ENCODE measurements around the gene ENPP6.

Gene ENPP6

GRCh38 chr4:184205243-184205642 is 12.4 kb downstream of the ENPP6 start:
- ChIA-PET CTCF (no interaction called here), POLR2A (no interaction called here)
- TF ChIP-seq CTCF (IDR thresholded peaks at IDR 0.05; ENCODE audit: insufficient read depth, low read length, missing control alignments): no peak
- H3K4me3 ChIP-seq (ENCODE audit: low read depth, low read length): no peak overlapping the region
- DNase-seq (ENCODE audit: low read depth, low spot score): no peak

- CTCF ChIA-PET: no interaction called here
- TF ChIP-seq CTCF (IDR thresholded peaks at IDR 0.05; ENCODE audit: insufficient read depth, low read length, missing control alignments): no peak
- DNase-seq (ENCODE audit: low read depth, low spot score): no peak
- POLR2A ChIA-PET: no interaction called here
- no peak overlapping the region for H3K4me3 ChIP-seq (ENCODE audit: low read depth, low read length)
These were observed 14.4 kb downstream of the ENPP6 start for GRCh38 chr4:184203300-184203699.

- no peak for TF ChIP-seq CTCF (IDR thresholded peaks at IDR 0.05; ENCODE audit: insufficient read depth, low read length, missing control alignments)
- DNase-seq (ENCODE audit: low read depth, low spot score): no peak
- CTCF ChIA-PET: no interaction called here
- POLR2A ChIA-PET: no interaction called here
- H3K4me3 ChIP-seq (ENCODE audit: low read depth, low read length): no peak overlapping the region
These were observed 16.5 kb downstream of the ENPP6 start for GRCh38 chr4:184201179-184201578.

- no peak overlapping the region for H3K4me3 ChIP-seq (ENCODE audit: low read depth, low read length)
- DNase-seq (ENCODE audit: low read depth, low spot score): no peak
- TF ChIP-seq CTCF (IDR thresholded peaks at IDR 0.05; ENCODE audit: insufficient read depth, low read length, missing control alignments): no peak
- CTCF ChIA-PET: no interaction called here
- POLR2A ChIA-PET: no interaction called here
These were observed 17.4 kb downstream of the ENPP6 start for GRCh38 chr4:184200296-184200695.

- H3K4me3 ChIP-seq (ENCODE audit: low read depth, low read length): no peak overlapping the region
- DNase-seq (ENCODE audit: low read depth, low spot score): no peak
- CTCF ChIA-PET: no interaction called here
- no peak for TF ChIP-seq CTCF (IDR thresholded peaks at IDR 0.05; ENCODE audit: insufficient read depth, low read length, missing control alignments)
- POLR2A ChIA-PET: no interaction called here
These were observed 17.9 kb downstream of the ENPP6 start for GRCh38 chr4:184199780-184200179.

- POLR2A ChIA-PET: no interaction called here
These were observed 19.5 kb downstream of the ENPP6 start for GRCh38 chr4:184198190-184198589.

More at GRCh38 chr4:184198190-184198589, 19.5 kb downstream of the ENPP6 start:
- CTCF ChIA-PET: no interaction called here
- H3K4me3 ChIP-seq (ENCODE audit: low read depth, low read length): no peak overlapping the region
- DNase-seq (ENCODE audit: low read depth, low spot score): no peak
- no peak for TF ChIP-seq CTCF (IDR thresholded peaks at IDR 0.05; ENCODE audit: insufficient read depth, low read length, missing control alignments)

All from AG04449 (cell line).